HG03565 (cell line): ENCODE results near the gene RFWD3.
A peak's percentile ranks its signal among the peaks of the same experiment; 100 is the strongest.
"Not testable (repeated sequence)": the region's sequence is repeated elsewhere in the genome, so short reads cannot be mapped to it uniquely, and the experiment has no call there.

Experiments used
- ATAC-seq: cut with Tn5 transposase; IDR thresholded peaks from one replicate; pipeline ENCODE4 v1.9.1; 2021; ENCODE audit warnings: mild to moderate bottlenecking, moderate library complexity; ENCODE audit not compliant: unreplicated experiment

The RFWD3 gene, protein sequence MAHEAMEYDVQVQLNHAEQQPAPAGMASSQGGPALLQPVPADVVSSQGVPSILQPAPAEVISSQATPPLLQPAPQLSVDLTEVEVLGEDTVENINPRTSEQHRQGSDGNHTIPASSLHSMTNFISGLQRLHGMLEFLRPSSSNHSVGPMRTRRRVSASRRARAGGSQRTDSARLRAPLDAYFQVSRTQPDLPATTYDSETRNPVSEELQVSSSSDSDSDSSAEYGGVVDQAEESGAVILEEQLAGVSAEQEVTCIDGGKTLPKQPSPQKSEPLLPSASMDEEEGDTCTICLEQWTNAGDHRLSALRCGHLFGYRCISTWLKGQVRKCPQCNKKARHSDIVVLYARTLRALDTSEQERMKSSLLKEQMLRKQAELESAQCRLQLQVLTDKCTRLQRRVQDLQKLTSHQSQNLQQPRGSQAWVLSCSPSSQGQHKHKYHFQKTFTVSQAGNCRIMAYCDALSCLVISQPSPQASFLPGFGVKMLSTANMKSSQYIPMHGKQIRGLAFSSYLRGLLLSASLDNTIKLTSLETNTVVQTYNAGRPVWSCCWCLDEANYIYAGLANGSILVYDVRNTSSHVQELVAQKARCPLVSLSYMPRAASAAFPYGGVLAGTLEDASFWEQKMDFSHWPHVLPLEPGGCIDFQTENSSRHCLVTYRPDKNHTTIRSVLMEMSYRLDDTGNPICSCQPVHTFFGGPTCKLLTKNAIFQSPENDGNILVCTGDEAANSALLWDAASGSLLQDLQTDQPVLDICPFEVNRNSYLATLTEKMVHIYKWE

GRCh38 chr16:74666425-74667254 lies at the start of gene RFWD3:
RFWD3 (minus strand) TSS chr16:74666877; CDS start chr16:74661449, 5,428 bp downstream.
- ATAC-seq: peak; percentile 99

- no peak for ATAC-seq
Measured at GRCh38 chr16:74716355-74716754, 49.7 kb upstream of the RFWD3 start.

DNA sequence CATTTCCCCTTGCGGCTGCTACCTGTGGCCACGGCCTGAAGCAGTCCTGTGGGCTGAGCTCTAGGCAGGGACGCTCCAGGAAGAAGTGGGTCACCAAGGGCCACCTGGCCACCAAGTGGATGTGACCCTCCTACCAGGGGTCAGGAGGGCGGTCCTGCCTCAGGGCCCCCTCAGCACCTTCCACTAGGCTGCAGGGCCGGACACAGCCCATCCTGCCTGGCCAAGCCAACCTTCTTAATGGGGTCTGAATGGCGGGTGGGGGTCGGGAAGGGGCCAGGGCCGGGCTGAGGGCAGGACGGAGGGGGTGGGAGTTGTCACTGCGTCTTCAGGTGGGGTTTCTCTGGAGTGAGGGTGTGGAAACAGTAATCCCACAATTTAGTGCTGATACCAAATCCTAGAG lies 47.2 kb upstream of the RFWD3 start:
- ATAC-seq: no peak

- no peak for ATAC-seq
Measured at GRCh38 chr16:74713325-74713724, 46.6 kb upstream of the RFWD3 start.

GRCh38 chr16:74711938-74712337 lies 45.3 kb upstream of the RFWD3 start:
- ATAC-seq: no peak

- no peak for ATAC-seq
Measured at GRCh38 chr16:74710401-74710800, 43.7 kb upstream of the RFWD3 start.

GRCh38 chr16:74709441-74709877 lies 42.8 kb upstream of the RFWD3 start:
- ATAC-seq: peak; percentile 53

DNA sequence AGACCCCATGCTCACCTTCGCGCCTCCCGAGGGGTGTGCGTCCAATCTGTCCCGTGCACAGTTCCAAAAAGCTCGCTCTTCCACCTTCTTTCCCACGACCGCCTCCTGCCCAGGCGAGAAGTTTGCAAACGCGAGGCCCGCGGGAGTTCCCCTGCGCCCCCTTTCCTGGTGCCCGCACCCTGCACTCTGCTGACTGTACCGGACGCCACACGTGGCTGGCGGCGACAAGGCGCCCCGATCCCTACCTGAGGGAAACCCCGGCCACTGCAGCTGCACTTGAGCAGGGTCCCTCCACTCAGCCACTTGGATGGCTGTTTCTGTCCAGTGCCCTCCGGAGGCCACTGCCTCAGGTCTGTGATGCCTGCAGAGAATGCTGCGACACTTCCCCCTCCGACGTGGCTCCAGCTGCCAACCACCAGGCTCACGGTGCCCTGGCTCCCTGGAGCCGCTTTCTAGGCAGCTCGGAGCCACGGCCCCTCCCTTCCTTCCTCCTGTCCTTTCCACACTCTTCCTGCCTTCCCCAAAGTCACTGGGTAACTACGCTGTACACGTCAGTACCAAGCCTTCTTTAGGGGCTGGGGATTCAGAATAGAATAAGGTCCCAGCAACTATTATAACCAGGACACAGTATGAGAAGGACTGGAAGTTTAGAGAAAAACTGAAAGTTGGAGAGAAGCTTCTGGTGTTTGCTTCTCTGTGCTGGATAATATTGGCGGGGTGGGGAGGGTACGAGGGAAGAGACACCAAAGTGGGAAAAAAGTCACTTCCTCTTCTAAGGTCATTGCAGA lies 34.0 kb upstream of the RFWD3 start, which contains the start of gene MLKL:
Gene MLKL, minus strand, starts transcription at position 425 of the 788 bp plus-strand sequence. CDS start 5,105 bp downstream, outside the sequence.
- no peak for ATAC-seq

- ATAC-seq: no peak
Measured at GRCh38 chr16:74700116-74700437, 33.4 kb upstream of the RFWD3 start.

DNA sequence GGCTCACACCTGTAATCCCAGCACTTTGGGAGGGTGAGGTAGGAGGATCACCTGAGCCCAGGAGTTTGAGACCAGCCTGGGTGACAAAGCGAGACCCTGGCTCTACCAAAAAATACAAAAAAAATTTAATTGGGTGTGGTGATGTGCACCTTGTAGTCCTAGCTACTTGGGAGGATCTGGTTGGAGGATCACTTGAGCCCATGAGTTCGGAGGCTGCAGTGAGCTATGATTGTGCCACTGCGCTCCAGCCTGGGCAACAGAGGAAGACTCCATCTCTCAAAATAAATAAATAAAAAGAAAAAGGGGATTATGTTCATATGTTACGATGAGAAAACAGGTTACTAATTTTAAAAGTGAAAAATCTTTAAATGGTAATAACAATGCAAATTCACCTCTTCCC lies 33.0 kb upstream of the RFWD3 start:
- no peak for ATAC-seq

- peak; percentile 28 for ATAC-seq
Measured at GRCh38 chr16:74698222-74698621, 31.5 kb upstream of the RFWD3 start.

GRCh38 chr16:74695450-74696422 lies 29.1 kb upstream of the RFWD3 start:
- peak; percentile 77 for ATAC-seq

DNA sequence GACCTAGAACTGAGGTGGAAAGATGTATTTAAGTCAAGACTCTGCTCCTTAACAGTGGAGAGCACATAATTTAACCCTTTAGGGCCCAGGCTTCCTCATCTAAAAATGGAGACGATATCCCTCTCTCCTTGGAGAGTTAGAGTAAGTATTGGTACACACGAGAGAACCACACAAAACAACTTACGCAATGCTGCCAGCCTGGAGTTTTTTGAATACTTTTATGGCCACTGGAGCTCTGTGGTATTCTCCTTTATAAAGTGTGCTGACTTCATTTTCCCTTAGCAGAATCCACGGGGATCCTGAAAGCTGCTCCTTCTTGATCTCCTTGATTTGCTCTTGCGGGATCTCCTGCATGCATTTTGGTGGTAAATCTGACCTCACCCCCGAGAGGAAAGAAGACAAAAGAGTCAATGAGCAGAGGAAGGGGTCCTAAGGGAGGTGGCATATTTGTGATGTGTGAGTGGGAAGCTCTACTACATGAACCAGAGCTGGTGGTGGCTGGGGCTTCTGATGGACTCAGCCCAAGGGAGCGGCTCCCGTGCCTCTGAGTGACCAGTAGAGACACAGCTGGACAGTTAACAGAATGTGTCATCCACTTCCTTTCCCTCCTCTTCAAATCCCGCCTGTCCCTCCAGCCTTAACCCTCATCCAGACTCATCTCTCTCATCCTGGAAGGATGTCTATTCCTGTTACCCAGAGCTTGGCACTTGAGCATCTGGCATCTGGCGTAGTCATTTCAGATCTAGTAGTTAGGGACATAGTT lies 24.6 kb upstream of the RFWD3 start:
- no peak for ATAC-seq

DNA sequence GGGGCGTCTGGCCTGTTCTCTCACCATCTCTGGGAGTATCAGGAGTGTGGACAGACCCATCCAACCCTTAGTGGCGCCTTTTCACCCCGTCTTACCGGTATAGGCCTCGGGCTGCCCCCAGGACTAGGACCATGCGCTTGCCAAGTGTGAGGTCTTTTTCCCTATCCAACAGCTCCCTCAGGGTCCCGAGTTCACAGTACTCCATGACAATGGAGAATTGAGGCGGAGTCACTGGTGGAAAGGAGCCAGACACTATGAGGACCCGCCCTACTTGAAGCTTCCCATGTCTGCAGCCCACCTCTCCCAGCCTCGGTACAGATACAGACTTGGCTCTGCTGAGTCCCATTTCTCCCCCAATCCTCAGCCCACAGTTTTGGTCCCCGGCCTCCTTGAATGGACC lies 15.9 kb upstream of the RFWD3 start:
- no peak for ATAC-seq

DNA sequence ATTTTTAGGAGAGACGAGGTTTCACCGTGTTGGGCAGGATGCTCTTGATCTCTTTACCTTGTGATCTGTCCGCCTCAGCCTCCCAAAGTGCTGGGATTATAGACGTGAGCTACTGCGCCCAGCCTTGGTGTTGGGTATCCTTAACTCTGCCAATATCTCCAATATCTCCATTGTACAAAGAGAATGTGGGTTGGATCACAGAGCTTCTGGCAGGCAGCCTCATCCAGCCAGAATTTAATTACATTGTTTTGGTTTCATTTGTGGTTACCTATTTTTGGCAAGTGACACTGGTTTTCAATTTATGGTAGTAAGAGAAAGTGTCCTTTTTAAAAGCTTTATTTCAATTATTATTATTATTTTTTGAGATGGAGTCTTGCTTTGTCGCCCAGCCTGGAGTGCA lies 14.0 kb upstream of the RFWD3 start:
- ATAC-seq: no peak

GRCh38 chr16:74679983-74680382 lies 13.3 kb upstream of the RFWD3 start:
- no peak for ATAC-seq

DNA sequence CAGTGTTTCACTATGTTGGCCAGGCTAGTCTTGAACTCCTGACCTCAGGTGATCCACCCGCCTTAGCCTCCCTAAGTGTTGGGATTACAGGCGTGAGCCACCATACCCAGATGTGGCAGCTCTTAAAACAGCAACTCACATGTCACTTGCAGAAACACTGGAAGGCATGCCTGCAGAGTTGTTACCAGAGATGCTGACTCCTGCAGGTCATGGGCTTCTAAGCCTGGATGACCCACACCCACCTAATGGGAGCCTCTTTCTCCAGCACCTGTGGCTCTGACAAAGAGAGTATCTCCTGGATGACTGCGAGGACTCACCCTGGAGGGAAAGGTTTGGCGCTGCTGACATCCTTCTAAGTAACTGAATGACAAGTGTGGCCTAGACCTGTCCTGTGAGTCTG lies 11.2 kb upstream of the RFWD3 start:
- no peak for ATAC-seq

DNA sequence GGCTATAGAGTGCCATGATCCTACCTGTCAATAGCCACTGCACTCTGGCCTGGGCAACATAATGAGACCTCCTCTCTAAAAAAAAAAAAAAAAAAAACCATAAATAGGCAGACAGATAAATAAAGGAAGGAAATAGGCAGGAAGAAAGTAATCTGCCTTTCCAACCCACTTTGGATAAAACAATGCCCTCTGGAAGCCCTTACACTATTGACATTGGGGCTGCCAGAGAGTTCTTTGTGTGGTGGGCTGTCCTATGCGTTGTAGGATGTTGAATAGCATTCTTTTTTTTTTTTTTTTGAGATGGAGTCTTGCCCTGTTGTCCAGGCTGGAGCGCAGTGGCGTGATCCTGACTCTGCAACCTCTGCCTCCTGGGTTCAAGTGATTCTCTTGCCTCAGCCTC lies 7.2 kb upstream of the RFWD3 start:
- no peak for ATAC-seq

GRCh38 chr16:74668877-74669276 lies 2.2 kb upstream of the RFWD3 start:
- not testable (repeated sequence) for ATAC-seq
